ENCODE data around the gene TES. TPM values are rescaled to one million over a fixed set of nuclear protein-coding genes. Genes with fewer than 3 reads are reported as not detected.
A peak's percentile ranks its signal among the peaks of the same experiment; 100 is the strongest.

TES gene
- total and polyA plus RNA-seq, 12 donors: 9.4 to 38.5 (median 16.9) TPM

DNA sequence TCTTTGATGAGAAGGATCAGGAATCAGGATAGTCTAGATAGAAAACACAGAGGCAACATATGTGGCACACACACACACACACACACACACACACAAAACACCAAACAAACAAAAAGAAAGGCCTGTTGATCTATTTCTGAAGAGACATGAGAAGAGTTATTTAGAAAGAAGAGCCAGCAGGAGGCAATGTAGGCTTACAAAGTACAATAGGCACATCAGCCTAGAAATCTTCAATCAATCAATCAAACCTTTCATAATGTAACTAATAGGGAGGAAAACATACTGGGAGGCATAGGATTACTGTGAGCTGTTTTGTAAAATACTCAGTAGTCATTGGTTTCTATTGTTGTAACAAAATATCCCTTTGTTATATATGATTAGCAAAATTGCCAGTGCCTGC is 47.3 kb upstream of the TES start:
- intact Hi-C loops (cut with DNase I): no loop called here
- H3K36me3 ChIP-seq: no peaks in the 10 kb centered on the region
- H3K4me1 ChIP-seq: peaks cover 0 to 26% (median 0%) of the 10 kb centered on the region in 9 donors
- no peak overlapping the region for H3K4me3 ChIP-seq
- no peak for DNase-seq
- no peaks in the 10 kb centered on the region for H3K9me3 ChIP-seq
- H3K27me3 ChIP-seq: peaks cover 0 to 6% (median 0%) of the 10 kb centered on the region in 7 donors
- TF ChIP-seq CTCF (IDR thresholded peaks at IDR 0.05): no peak
- no peak for ATAC-seq
- no peak overlapping the region for H3K27ac ChIP-seq

DNA sequence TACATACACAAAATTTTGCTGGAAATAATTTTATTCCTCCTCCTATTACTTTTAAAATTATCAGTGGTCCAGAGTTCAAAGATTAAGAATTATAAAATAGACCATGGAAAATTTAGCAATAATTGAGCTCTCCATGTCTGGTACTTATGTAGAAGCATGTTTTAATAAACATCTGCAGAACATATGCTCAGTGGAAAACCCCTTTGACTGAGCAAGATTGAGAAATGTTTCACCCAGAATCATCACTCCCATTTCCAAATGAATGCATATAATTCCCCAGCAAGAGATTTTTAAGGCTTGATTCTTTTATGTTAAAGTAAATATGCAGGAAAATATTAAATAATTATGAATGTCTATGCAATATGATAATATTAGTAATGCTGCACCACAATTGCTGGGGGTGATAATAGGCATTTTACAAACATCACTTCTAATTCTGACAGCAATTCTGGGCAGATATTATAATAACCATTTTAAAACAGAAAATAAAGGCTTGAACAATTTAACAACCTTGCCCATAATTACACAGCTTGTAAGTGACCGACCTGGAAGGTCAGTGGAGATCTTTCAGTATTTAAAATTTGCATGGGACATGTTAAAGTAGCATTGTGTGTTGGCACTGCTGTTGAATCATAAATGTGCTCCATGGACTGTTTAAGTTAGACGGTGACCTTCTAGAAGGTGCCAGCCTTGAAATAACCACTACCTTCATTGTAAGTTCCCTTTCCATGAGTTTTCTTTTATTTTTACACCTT is 45.6 kb upstream of the TES start:
- WGBS, 2 donors: 93 to 94% methylated on average over 2 of the region's 2 CpGs
- Histone ChIP-seq H3K27ac (no peak overlapping the region), H3K4me1 (peaks cover 0 to 26% (median 0%) of the 10 kb centered on the region in 9 donors), H3K36me3 (no peaks in the 10 kb centered on the region), H3K27me3 (peaks cover 0 to 6% (median 0%) of the 10 kb centered on the region in 7 donors), H3K4me3 (no peak overlapping the region), H3K9me3 (no peaks in the 10 kb centered on the region)
- no peak for ATAC-seq
- intact Hi-C loops (cut with DNase I): loop anchor here in 1 of 10 donors (5.0 kb wide), 1 partner anchor 643 kb away; no protein-coding TSS in a partner anchor
- no peak for DNase-seq
- no peak for TF ChIP-seq CTCF (IDR thresholded peaks at IDR 0.05)

DNA sequence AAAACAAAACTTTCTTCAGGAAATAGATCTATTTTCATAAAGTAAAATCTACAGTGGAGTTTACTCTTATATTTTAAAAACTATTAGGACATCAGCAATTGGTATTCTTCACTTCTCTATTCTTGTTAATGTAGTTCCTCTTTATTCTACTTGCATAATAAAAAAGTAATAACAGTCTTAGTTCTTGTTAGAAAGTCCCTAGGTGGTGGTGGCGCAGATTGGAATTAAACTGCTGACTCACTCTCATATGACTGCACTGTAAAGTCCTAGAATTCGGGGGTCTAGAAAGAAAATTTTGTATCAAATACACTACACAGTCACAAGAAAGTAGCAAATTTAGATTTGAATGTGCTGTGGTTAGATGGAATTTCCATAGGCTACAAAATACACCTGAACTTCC is 44.6 kb upstream of the TES start:
- Histone ChIP-seq H3K36me3 (no peaks in the 10 kb centered on the region), H3K27ac (peak overlapping the region in 1 of 10 donors; percentile 71), H3K4me1 (peaks cover 0 to 26% (median 0%) of the 10 kb centered on the region in 9 donors), H3K27me3 (peaks cover 0 to 6% (median 0%) of the 10 kb centered on the region in 7 donors), H3K4me3 (no peak overlapping the region), H3K9me3 (no peaks in the 10 kb centered on the region)
- ATAC-seq (peak in 2 of 8 donors; percentile 35 to 54), DNase-seq (no peak)
- 82 to 92% methylated on average over 2 of the region's 2 CpGs for WGBS, 2 donors
- intact Hi-C loops (cut with DNase I): loop anchor here in 1 of 10 donors (5.0 kb wide), 1 partner anchor 642 kb away; no protein-coding TSS in a partner anchor
- TF ChIP-seq CTCF (IDR thresholded peaks at IDR 0.05): no peak

DNA sequence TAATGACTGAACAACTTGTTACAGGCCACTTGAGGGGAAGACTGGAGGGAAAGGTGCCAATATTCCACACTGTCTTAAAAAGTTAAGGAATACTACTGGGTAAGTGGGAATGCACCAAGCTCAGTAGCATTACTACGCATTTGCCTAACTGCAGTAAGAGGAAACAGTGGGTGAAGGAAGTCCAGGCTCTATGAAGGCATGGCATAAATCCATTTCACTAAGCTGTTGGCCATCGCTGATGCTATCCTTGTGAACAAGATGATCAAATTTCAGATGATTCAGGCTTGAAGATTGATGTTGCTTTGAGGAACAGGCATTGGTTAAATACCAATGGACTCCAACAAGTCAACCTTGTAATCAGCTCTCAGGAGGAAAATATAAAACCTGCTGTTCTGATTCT is 44.2 kb upstream of the TES start:
- no peak for TF ChIP-seq CTCF (IDR thresholded peaks at IDR 0.05)
- peak overlapping the region in 1 of 10 donors; percentile 71 for H3K27ac ChIP-seq
- 91 to 92% methylated on average over 2 of the region's 2 CpGs for WGBS, 2 donors

More for the DNA sequence above, 44.2 kb upstream of the TES start:
- intact Hi-C loops (cut with DNase I): loop anchor here in 1 of 10 donors (5.0 kb wide), 1 partner anchor 641 kb away; no protein-coding TSS in a partner anchor
- no peaks in the 10 kb centered on the region for H3K9me3 ChIP-seq
- DNase-seq: no peak
- H3K4me1 ChIP-seq: peaks cover 0 to 26% (median 0%) of the 10 kb centered on the region in 9 donors
- peak in 1 of 8 donors; percentile 38 for ATAC-seq
- peaks cover 0 to 6% (median 0%) of the 10 kb centered on the region in 7 donors for H3K27me3 ChIP-seq
- no peak overlapping the region for H3K4me3 ChIP-seq
- no peaks in the 10 kb centered on the region for H3K36me3 ChIP-seq
